Activated CD4-positive, alpha-beta memory T cell treated with anti-CD3 and anti-CD28 coated beads, Interleukin-2, amount 10 ng/mL, durations not matched to agents 7 days and 5 days (primary cell): ENCODE measurements around the gene RPSA. TPM values are rescaled to one million over a fixed set of nuclear protein-coding genes. Genes with fewer than 3 reads are reported as not detected.
A peak's percentile ranks its signal among the peaks of the same experiment; 100 is the strongest.

ENCODE experiments used
- CTCF ChIA-PET: fragments of 350-600 bp; sonication (Branson Sonifier 250); formaldehyde crosslinking; loops from one replicate; lab custom pipeline; 2021; ENCODE audit warnings: antibody characterized with exemption, inconsistent platforms; lab: Charles Lee
- POLR2A ChIA-PET: fragments of 350-600 bp; sonication (Branson Sonifier 250); formaldehyde crosslinking; loops from one replicate; lab custom pipeline; 2021; ENCODE audit warnings: antibody characterized with exemption; lab: Charles Lee
- DNase-seq: peaks from one replicate; pipeline ENCODE4 v3.0.0-alpha.2; 2020
- H3K27ac Mint-ChIP-seq: one replicate; pipeline ENCODE4 v1.8.0; 2021; ENCODE audit warnings: mild to moderate bottlenecking, mixed read lengths
- H3K27me3 Mint-ChIP-seq: one replicate; pipeline ENCODE4 v1.8.0; 2021; ENCODE audit warnings: mixed read lengths
- H3K36me3 Mint-ChIP-seq: one replicate; pipeline ENCODE4 v1.8.0; 2021; ENCODE audit warnings: low read depth, mixed read lengths
- H3K4me1 Mint-ChIP-seq: one replicate; pipeline ENCODE4 v1.8.0; 2021; ENCODE audit warnings: mixed read lengths
- H3K4me3 Mint-ChIP-seq: one replicate; pipeline ENCODE4 v1.8.0; 2021; ENCODE audit warnings: mild to moderate bottlenecking, mixed read lengths
- H3K9me3 Mint-ChIP-seq: one replicate; pipeline ENCODE4 v1.8.0; 2021; ENCODE audit warnings: mixed read lengths
- total RNA-seq, 2 experiments: library from RNA; stranded (reverse); gene quantifications; one replicate each; pipeline ENCODE4 v1.2.3, GENCODE V29; 2021

The RPSA gene
- total RNA-seq, 2 experiments from 2014 or later = 1,345 to 1,384 TPM

GRCh38 chr3:39379778-39380155, 26.8 kb upstream of the RPSA start:
- POLR2A ChIA-PET = interaction anchor here (1.6 kb wide), 1 partner anchor 27 kb away, joined by 3 read pairs; the partner anchor contains the start of gene RPSA
- H3K4me1 Mint-ChIP-seq = peaks cover 35% of the 10 kb centered on the region
- DNase-seq = no peak
- no peaks in the 10 kb centered on the region for H3K27me3 Mint-ChIP-seq
- H3K9me3 Mint-ChIP-seq = no peaks in the 10 kb centered on the region
- CTCF ChIA-PET = interaction anchor here (0.7 to 11.7 kb wide), 6 partner anchors 16 to 189 kb away, joined by 3 to 217 read pairs (median 14); partner anchors contain the start of gene XIRP1
- H3K27ac Mint-ChIP-seq = no peak overlapping the region
- H3K36me3 Mint-ChIP-seq = no peaks in the 10 kb centered on the region
- H3K4me3 Mint-ChIP-seq = no peak overlapping the region

GRCh38 chr3:39381432-39381831, 25.1 kb upstream of the RPSA start:
- Mint-ChIP-seq H3K4me3 (no peak overlapping the region), H3K27ac (peak overlapping the region; percentile 25), H3K9me3 (no peaks in the 10 kb centered on the region), H3K27me3 (no peaks in the 10 kb centered on the region), H3K4me1 (peaks cover 48% of the 10 kb centered on the region), H3K36me3 (peaks cover 5% of the 10 kb centered on the region)
- no peak for DNase-seq
- ChIA-PET CTCF (interaction anchor here (11.7 kb wide), 1 partner anchor 92 kb away, joined by 217 read pairs; no protein-coding TSS in a partner anchor), POLR2A (interaction anchor here (1.2 to 1.6 kb wide), 2 partner anchors 25 kb away, joined by 3 to 4 read pairs; partner anchors contain the start of gene RPSA)

GRCh38 chr3:39383045-39383880, 23.3 kb upstream of the RPSA start, which contains the start of gene SLC25A38:
TSS of gene SLC25A38 (plus strand) at chr3:39383370. CDS start at chr3:39383725, 355 bp downstream.
- Mint-ChIP-seq H3K9me3 (no peaks in the 10 kb centered on the region), H3K36me3 (peaks cover 10% of the 10 kb centered on the region), H3K27me3 (no peaks in the 10 kb centered on the region), H3K4me1 (peaks cover 56% of the 10 kb centered on the region), H3K27ac (peak within 1 kb of the TSS; percentile 99), H3K4me3 (peak within 1 kb of the TSS; percentile 92)
- DNase-seq = peak; percentile 88
- ChIA-PET POLR2A (interaction anchor here (0.6 to 9.9 kb wide), 8 partner anchors 11 to 275 kb away, joined by 3 to 122 read pairs (median 4); partner anchors contain the start of genes GORASP1, RPSA and TTC21A), CTCF (interaction anchor here (1.6 to 2.1 kb wide), 2 partner anchors 25 to 92 kb away, joined by 3 to 11 read pairs; partner anchors contain the start of gene RPSA)

GRCh38 chr3:39383881-39384664, 22.4 kb upstream of the RPSA start:
- Mint-ChIP-seq H3K9me3 (no peaks in the 10 kb centered on the region), H3K27me3 (no peaks in the 10 kb centered on the region)
- CTCF ChIA-PET = interaction anchor here (1.2 to 2.1 kb wide), 3 partner anchors 11 to 93 kb away, joined by 3 to 11 read pairs (median 3); partner anchors contain the start of gene RPSA

GRCh38 chr3:39384665-39385000, 21.9 kb upstream of the RPSA start:
- POLR2A ChIA-PET = interaction anchor here (1.1 to 9.9 kb wide), 8 partner anchors 12 to 276 kb away, joined by 3 to 122 read pairs (median 4); partner anchors contain the start of genes GORASP1, RPSA and TTC21A
- Mint-ChIP-seq H3K27ac (peak overlapping the region; percentile 99), H3K4me1 (peaks cover 69% of the 10 kb centered on the region), H3K4me3 (peak overlapping the region; percentile 92), H3K27me3 (no peaks in the 10 kb centered on the region), H3K36me3 (peaks cover 18% of the 10 kb centered on the region), H3K9me3 (no peaks in the 10 kb centered on the region)
- CTCF ChIA-PET = interaction anchor here (1.2 to 2.1 kb wide), 3 partner anchors 12 to 93 kb away, joined by 3 to 11 read pairs (median 3); partner anchors contain the start of gene RPSA
- no peak for DNase-seq

More at GRCh38 chr3:39383881-39384664, 22.4 kb upstream of the RPSA start:
- Mint-ChIP-seq H3K36me3 (peaks cover 12% of the 10 kb centered on the region), H3K4me1 (peaks cover 63% of the 10 kb centered on the region), H3K27ac (peak overlapping the region; percentile 99), H3K4me3 (peak overlapping the region; percentile 92)
- POLR2A ChIA-PET = interaction anchor here (0.6 to 9.9 kb wide), 9 partner anchors 12 to 276 kb away, joined by 3 to 122 read pairs (median 4); partner anchors contain the start of genes GORASP1, RPSA and TTC21A
- DNase-seq = peak; percentile 97

GRCh38 chr3:39385456-39386090, 20.9 kb upstream of the RPSA start:
- Mint-ChIP-seq H3K27ac (peak overlapping the region; percentile 45), H3K4me1 (peaks cover 76% of the 10 kb centered on the region), H3K9me3 (no peaks in the 10 kb centered on the region), H3K4me3 (peak overlapping the region; percentile 92), H3K27me3 (no peaks in the 10 kb centered on the region), H3K36me3 (peaks cover 25% of the 10 kb centered on the region)
- ChIA-PET CTCF (interaction anchor here (0.7 to 2.1 kb wide), 4 partner anchors 15 to 97 kb away, joined by 4 to 11 read pairs (median 5); partner anchors contain the start of gene RPSA), POLR2A (interaction anchor here (2.1 to 9.9 kb wide), 2 partner anchors 13 to 22 kb away, joined by 10 to 122 read pairs; partner anchors contain the start of gene RPSA)
- DNase-seq = no peak

- Mint-ChIP-seq H3K4me3 (no peak overlapping the region), H3K4me1 (peaks cover 82% of the 10 kb centered on the region), H3K27ac (no peak overlapping the region), H3K36me3 (peaks cover 32% of the 10 kb centered on the region), H3K27me3 (no peaks in the 10 kb centered on the region), H3K9me3 (no peaks in the 10 kb centered on the region)
- CTCF ChIA-PET = interaction anchor here (0.7 to 1.6 kb wide), 5 partner anchors 8 to 196 kb away, joined by 4 to 8 read pairs (median 5); no protein-coding TSS in a partner anchor
- DNase-seq = no peak
- POLR2A ChIA-PET = interaction anchor here (9.9 kb wide), 1 partner anchor 21 kb away, joined by 122 read pairs; the partner anchor contains the start of gene RPSA
These were observed 20.2 kb upstream of the RPSA start for GRCh38 chr3:39386318-39386717.

- H3K4me1 Mint-ChIP-seq = peaks cover 79% of the 10 kb centered on the region
- H3K27ac Mint-ChIP-seq = peak overlapping the region; percentile 23
- no peaks in the 10 kb centered on the region for H3K9me3 Mint-ChIP-seq
- DNase-seq = no peak
- peaks cover 42% of the 10 kb centered on the region for H3K36me3 Mint-ChIP-seq
- ChIA-PET CTCF (interaction anchor here (1.5 to 1.6 kb wide), 2 partner anchors 9 to 197 kb away, joined by 4 to 8 read pairs; no protein-coding TSS in a partner anchor), POLR2A (interaction anchor here (1.0 to 9.9 kb wide), 3 partner anchors 14 to 20 kb away, joined by 3 to 122 read pairs (median 3); partner anchors contain the start of gene RPSA)
- H3K4me3 Mint-ChIP-seq = no peak overlapping the region
- no peaks in the 10 kb centered on the region for H3K27me3 Mint-ChIP-seq
These were observed 19.0 kb upstream of the RPSA start for GRCh38 chr3:39387411-39387975.

- ChIA-PET POLR2A (interaction anchor here (1.0 to 9.9 kb wide), 4 partner anchors 20 to 110 kb away, joined by 3 to 122 read pairs (median 6); partner anchors contain the start of gene RPSA), CTCF (interaction anchor here (0.9 to 1.4 kb wide), 5 partner anchors 11 to 100 kb away, joined by 3 to 11 read pairs (median 3); partner anchors contain the start of gene RPSA)
- H3K27me3 Mint-ChIP-seq = no peaks in the 10 kb centered on the region
- DNase-seq = no peak
- peaks cover 49% of the 10 kb centered on the region for H3K36me3 Mint-ChIP-seq
- H3K4me1 Mint-ChIP-seq = peaks cover 76% of the 10 kb centered on the region
- no peak overlapping the region for H3K4me3 Mint-ChIP-seq
- H3K9me3 Mint-ChIP-seq = no peaks in the 10 kb centered on the region
- H3K27ac Mint-ChIP-seq = peak overlapping the region; percentile 23
These were observed 18.4 kb upstream of the RPSA start for GRCh38 chr3:39388153-39388552.

GRCh38 chr3:39388741-39389248, 17.7 kb upstream of the RPSA start:
- CTCF ChIA-PET = interaction anchor here (0.9 to 1.4 kb wide), 5 partner anchors 11 to 100 kb away, joined by 3 to 11 read pairs (median 3); partner anchors contain the start of gene RPSA
- peaks cover 75% of the 10 kb centered on the region for H3K4me1 Mint-ChIP-seq
- H3K4me3 Mint-ChIP-seq = peak overlapping the region; percentile 48
- H3K9me3 Mint-ChIP-seq = no peaks in the 10 kb centered on the region
- DNase-seq = no peak
- POLR2A ChIA-PET = interaction anchor here (1.0 to 9.9 kb wide), 6 partner anchors 9 to 111 kb away, joined by 3 to 122 read pairs (median 4); partner anchors contain the start of gene RPSA
- H3K36me3 Mint-ChIP-seq = peaks cover 53% of the 10 kb centered on the region
- peak overlapping the region; percentile 81 for H3K27ac Mint-ChIP-seq
- H3K27me3 Mint-ChIP-seq = no peaks in the 10 kb centered on the region
